Testis (tissue), 3 donors: ENCODE measurements around the gene EYA2. TPM values are rescaled to one million over a fixed set of nuclear protein-coding genes. Genes with fewer than 3 reads are reported as not detected.

Source experiments
- DNase-seq: peaks from one replicate; pipeline ENCODE4 v3.0.0-alpha.2; 2019
- H3K27ac ChIP-seq, 2 donors: fragments of 200-600 bp; sonication (generic); one replicate each; pipeline ENCODE4 v1.5.1; 2019
- H3K27me3 ChIP-seq: fragments of 200-600 bp; sonication (generic); one replicate; pipeline ENCODE4 v1.5.1; 2019
- H3K36me3 ChIP-seq: fragments of 200-600 bp; sonication (generic); one replicate; pipeline ENCODE4 v1.5.1; 2017; ENCODE audit warnings: low read depth; ENCODE audit errors: missing control alignments
- H3K4me1 ChIP-seq: fragments of 200-600 bp; sonication (generic); one replicate; pipeline ENCODE4 v1.5.1; 2019
- H3K4me3 ChIP-seq, 2 donors: fragments of 200-600 bp; sonication (generic); one replicate each; pipeline ENCODE4 v1.5.1; 2017 to 2019
- H3K9me3 ChIP-seq: fragments of 200-600 bp; sonication (generic); one replicate; pipeline ENCODE4 v1.5.1; 2017
- CTCF ChIP-seq, 3 experiments: fragments of 450-650 bp in 2 of 3; fragments of 200-600 bp in 1 of 3; sonication (generic) in 1 of 3; IDR thresholded peaks; one replicate each; pipeline ENCODE4 v1.5.1; 2016 to 2019; ENCODE audit warnings: antibody characterized with exemption in 3 of 3, mild to moderate bottlenecking in 2 of 3, moderate library complexity in 1 of 3
- POLR2A ChIP-seq: fragments of 450-650 bp; IDR thresholded peaks from one replicate; pipeline ENCODE4 v1.6.1; 2017; ENCODE audit warnings: antibody characterized with exemption, mild to moderate bottlenecking, moderate library complexity
- WGBS, 2 donors: methylation state at CpG; one replicate each; pipeline ENCODE4 v1.1.5; 2018; 5-methylcytosine and 5-hydroxymethylcytosine counted together
- intact Hi-C: fragments of 100-400 bp; cut with DNase I; formaldehyde crosslinking; loops from one replicate; pipeline ENCODE4 v1.15.1; 2023; ENCODE audit warnings: low total_unique reads
- polyA plus RNA-seq: library from polyadenylated mRNA; stranded (reverse); fragments of 350-450 nt; fragmentation: Illumina TruSeq; extraction: RNeasy Lipid Tissue Mini Kit (QIAGEN cat#74804); gene quantifications from one replicate; pipeline ENCODE4 v1.2.3, GENCODE V29; 2014; ENCODE audit warnings: low read depth, low replicate concordance; ENCODE audit not compliant: insufficient read depth
- total RNA-seq, 2 donors: library from RNA; depleted of rRNA; stranded (reverse); fragments of >200 nt; gene quantifications; one replicate each; pipeline ENCODE4 v1.2.3, GENCODE V29; 2016

EYA2 gene
- total and polyA plus RNA-seq, 3 donors from 2014 or later, result 14.6 to 17.2 (median 16.2) TPM

- Histone ChIP-seq H3K36me3 (no peaks in the 10 kb centered on the region), H3K27ac (no peak overlapping the region), H3K27me3 (no peaks in the 10 kb centered on the region), H3K9me3 (no peaks in the 10 kb centered on the region), H3K4me1 (no peaks in the 10 kb centered on the region), H3K4me3 (no peak overlapping the region)
- WGBS, 2 donors, result 60 to 67% methylated on average over 2 to 3 of the region's 3 CpGs
- no peak for DNase-seq
- intact Hi-C loops, result no loop called here
- TF ChIP-seq POLR2A (no peak), CTCF (IDR thresholded peaks at IDR 0.05) (no peak)
Observed at GRCh38 chr20:46939031-46939965, 44.7 kb downstream of the EYA2 start.

DNA sequence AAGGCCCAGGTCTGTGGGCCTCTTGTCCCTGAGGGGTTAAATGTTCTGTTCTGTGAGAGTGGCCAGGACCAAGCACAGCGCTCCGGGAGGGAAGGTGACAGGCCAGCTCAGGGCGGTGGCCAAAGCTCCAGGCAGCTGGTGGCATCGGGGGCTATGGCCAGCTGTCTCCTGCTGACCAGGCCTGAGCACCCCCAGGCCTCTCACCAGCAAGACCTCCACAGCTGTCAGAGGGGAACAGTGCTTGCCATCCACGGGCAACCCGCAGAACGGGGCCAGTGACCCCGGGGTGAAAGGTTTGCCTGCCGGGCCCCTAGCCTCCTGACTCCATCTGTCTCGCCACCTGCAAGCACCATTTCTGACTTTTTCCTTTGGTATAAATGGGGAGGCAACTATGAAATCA lies 46.0 kb downstream of the EYA2 start:
- H3K27ac ChIP-seq, result no peak overlapping the region
- TF ChIP-seq POLR2A (no peak), CTCF (IDR thresholded peaks at IDR 0.05) (no peak)
- DNase-seq, result no peak
- no peaks in the 10 kb centered on the region for H3K36me3 ChIP-seq
- H3K4me3 ChIP-seq, result no peak overlapping the region
- H3K9me3 ChIP-seq, result no peaks in the 10 kb centered on the region
- H3K27me3 ChIP-seq, result no peaks in the 10 kb centered on the region
- no peaks in the 10 kb centered on the region for H3K4me1 ChIP-seq
- intact Hi-C loops, result no loop called here
- WGBS, 2 donors, result 82 to 85% methylated on average over 10 of the region's 10 CpGs

- no peak for TF ChIP-seq CTCF (IDR thresholded peaks at IDR 0.05)
- TF ChIP-seq POLR2A, result no peak
- no peak overlapping the region for H3K27ac ChIP-seq
- H3K9me3 ChIP-seq, result no peaks in the 10 kb centered on the region
- H3K4me1 ChIP-seq, result no peaks in the 10 kb centered on the region
- H3K36me3 ChIP-seq, result no peaks in the 10 kb centered on the region
- no peaks in the 10 kb centered on the region for H3K27me3 ChIP-seq
- DNase-seq, result no peak
- 90 to 94% methylated on average over 2 of the region's 2 CpGs for WGBS, 2 donors
- no peak overlapping the region for H3K4me3 ChIP-seq
- intact Hi-C loops, result no loop called here
Observed at GRCh38 chr20:46941404-46941803, 46.8 kb downstream of the EYA2 start.

DNA sequence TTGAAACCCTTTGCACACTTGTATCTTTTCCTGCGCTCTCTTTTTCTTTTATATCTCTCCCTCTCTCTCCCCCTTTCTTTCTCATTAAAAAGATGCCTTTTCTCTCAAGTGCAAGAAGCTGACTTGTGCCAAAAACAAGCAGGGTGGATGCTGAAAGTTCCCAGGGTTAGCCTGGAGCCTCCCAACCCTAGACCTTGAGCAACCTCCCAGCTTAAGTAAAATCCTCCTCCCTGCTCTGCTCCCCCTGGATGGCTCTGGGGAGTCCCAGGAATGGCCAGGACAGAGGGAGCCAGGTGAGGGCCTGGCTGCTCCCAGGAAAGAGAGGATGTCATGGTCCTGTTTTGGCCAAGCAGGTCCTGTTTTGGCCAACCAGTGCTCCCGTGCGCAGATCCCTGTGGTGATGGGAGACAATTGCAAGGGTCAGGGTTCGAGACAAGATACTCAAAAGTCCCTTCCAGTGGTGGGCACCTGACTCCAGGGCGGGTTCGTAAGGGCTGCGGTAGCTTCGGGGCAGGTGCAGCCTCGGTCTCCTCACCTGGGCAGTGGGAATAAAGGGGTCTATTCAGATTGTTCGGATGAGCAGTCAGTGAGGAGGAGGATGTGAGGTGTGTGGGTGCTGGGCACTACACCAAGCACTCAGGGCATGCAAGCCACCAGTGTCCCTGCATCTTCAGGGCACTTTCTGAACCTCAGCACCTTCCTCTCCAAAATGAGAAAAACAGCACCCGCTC lies 49.4 kb downstream of the EYA2 start:
- H3K27me3 ChIP-seq, result no peaks in the 10 kb centered on the region
- 85 to 86% methylated on average over 10 to 11 of the region's 11 CpGs for WGBS, 2 donors
- H3K36me3 ChIP-seq, result no peaks in the 10 kb centered on the region
- no peak for TF ChIP-seq CTCF (IDR thresholded peaks at IDR 0.05)
- TF ChIP-seq POLR2A, result no peak
- no peaks in the 10 kb centered on the region for H3K4me1 ChIP-seq
- H3K27ac ChIP-seq, result no peak overlapping the region
- no peak overlapping the region for H3K4me3 ChIP-seq
- intact Hi-C loops, result no loop called here
- DNase-seq, result no peak
- no peaks in the 10 kb centered on the region for H3K9me3 ChIP-seq
